ENCODE results near the gene DLGAP1. TPM values are rescaled to one million over a fixed set of nuclear protein-coding genes. Genes with fewer than 3 reads are reported as not detected.

The DLGAP1 gene
- total and polyA plus RNA-seq, 10 of the 15 experiments (the other 5 are each of a cell fraction or from before 2014, with no cell fraction given) = 0.23 to 27.6 (median 1.9) TPM

- H3K79me2 ChIP-seq (ENCODE audit: control insufficient read depth, insufficient read depth, low read length) = no peaks in the 10 kb centered on the region
- no peak overlapping the region for H3K4me2 ChIP-seq (ENCODE audit: control insufficient read depth, insufficient read depth)
- peak; percentile 81 for ATAC-seq
- CTCF ChIA-PET = no interaction called here
- POLR2A ChIA-PET = interaction anchor here (1.1 kb wide), 1 partner anchor 49 kb away, joined by 3 read pairs; no protein-coding TSS in a partner anchor
- no peaks in the 10 kb centered on the region for H3K9me3 ChIP-seq (replicated peaks; ENCODE audit: control insufficient read depth, insufficient read depth, low read length)
- no peaks in the 10 kb centered on the region for H3K27me3 ChIP-seq (replicated peaks in 1 of 2; ENCODE audit: control insufficient read depth in 2 of 2, insufficient read depth in 2 of 2, low read length in 1 of 2)
- RAD21 ChIA-PET (ENCODE audit: unreplicated experiment) = interaction anchor here (1.1 kb wide), 1 partner anchor 126 kb away, joined by 3 read pairs; no protein-coding TSS in a partner anchor
- no peak overlapping the region for H3K9ac ChIP-seq (ENCODE audit: control insufficient read depth, insufficient read depth, low read length)
- no peak overlapping the region for H3K4me3 ChIP-seq
- H3K4me1 ChIP-seq (ENCODE audit: control insufficient read depth, insufficient read depth, low read length) = no peaks in the 10 kb centered on the region
- no peak overlapping the region for H2AFZ ChIP-seq (ENCODE audit: control insufficient read depth, low read depth, low read length)
- no peaks in the 10 kb centered on the region for H3K36me3 ChIP-seq (ENCODE audit: control insufficient read depth in 2 of 2, insufficient read depth in 2 of 2, low read length in 1 of 2)
- SMC1A ChIA-PET (ENCODE audit: uncharacterized antibody, unreplicated experiment) = interaction anchor here (0.6 to 3.1 kb wide), 3 partner anchors 19 to 203 kb away, joined by 4 to 11 read pairs (median 4); no protein-coding TSS in a partner anchor
- intact Hi-C loops (cut with micrococcal nuclease; ENCODE audit: unreplicated experiment) = no loop called here
- no TSS peak for BruUV-seq (replicated peaks)
- no peak for FAIRE-seq
- H3K27ac ChIP-seq (ENCODE audit: control insufficient read depth, insufficient read depth) = no peak overlapping the region
- 8% methylated on average over 5 of the region's 5 CpGs for WGBS (ENCODE audit: insufficient coverage, insufficient replicate concordance, low lambda C conversion rate, missing lambda C conversion rate)
- H4K20me1 ChIP-seq (ENCODE audit: control insufficient read depth, insufficient read depth) = no peaks in the 10 kb centered on the region
- in situ Hi-C loops (cut with MboI) = no loop called here
- peak; percentile 15 for DNase-seq (ENCODE audit: low read depth, low spot score)
- TF ChIP-seq CREB1 (IDR thresholded peaks at IDR 0.05; ENCODE audit: low read depth) (no peak), ZBTB40 (IDR thresholded peaks at IDR 0.05; ENCODE audit: borderline replicate concordance) (no peak), FOXM1 (IDR thresholded peaks at IDR 0.05; ENCODE audit: low read depth, low read length) (no peak), PML (IDR thresholded peaks at IDR 0.05; ENCODE audit: low read length) (no peak), EZH2 (IDR thresholded peaks at IDR 0.05; ENCODE audit: borderline replicate concordance, control insufficient read depth, low read depth, low read length) (no peak), EP300 (IDR thresholded peaks at IDR 0.05; ENCODE audit: borderline replicate concordance in 1 of 2, control insufficient read depth in 1 of 2, low read depth in 2 of 2, low read length in 2 of 2) (peak; percentile 50 to 57; a peak in 2 of 4 replicates), ASH2L (IDR thresholded peaks at IDR 0.05; ENCODE audit: borderline replicate concordance, low read depth) (no peak), ZBTB4 (CRISPR knock-in tag; IDR thresholded peaks at IDR 0.05) (no peak), HDGF (IDR thresholded peaks at IDR 0.05) (no peak), KLF5 (IDR thresholded peaks at IDR 0.05; ENCODE audit: partially characterized antibody) (no peak), RELB (IDR thresholded peaks at IDR 0.05; ENCODE audit: low read depth) (peak; percentile 36; the same call in 1 of the 2 replicates), ELK1 (IDR thresholded peaks at IDR 0.05; ENCODE audit: low read depth, low read length) (no peak)
These were observed 664.4 kb downstream of the DLGAP1 start for GRCh38 chr18:3790703-3791102.
